ENCODE results near the gene NSUN7. TPM values are rescaled to one million over a fixed set of nuclear protein-coding genes. Genes with fewer than 3 reads are reported as not detected.
A peak's percentile ranks its signal among the peaks of the same experiment; 100 is the strongest.

The NSUN7 gene
- total RNA-seq, 3 donors from 2014 or later (not counting 1 experiment from before 2014, with no cell fraction given), result 0.14 to 0.23 TPM; not detected in 1

DNA sequence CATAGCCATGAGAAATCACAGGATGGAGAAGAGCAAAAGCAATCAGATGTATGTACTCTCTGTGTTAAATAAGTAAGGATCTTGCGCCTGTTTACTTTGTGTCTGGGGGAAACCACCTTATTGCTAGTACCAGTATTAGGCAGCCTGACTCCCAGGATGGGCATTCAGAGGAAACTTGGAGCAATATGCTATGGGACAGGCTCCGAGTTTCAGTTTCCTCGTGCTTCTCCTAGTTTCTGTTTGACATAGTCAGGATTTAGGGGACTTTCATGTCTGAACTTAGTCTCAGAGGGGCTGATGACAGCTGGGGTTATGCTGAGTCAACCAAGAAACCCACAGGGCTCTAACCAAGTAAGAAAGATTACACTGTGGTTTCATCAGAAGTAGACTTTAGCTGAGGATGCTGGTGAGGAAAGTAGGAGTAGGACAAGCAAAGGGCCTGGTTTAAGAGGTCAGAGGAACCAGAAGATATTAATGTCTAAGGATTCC, 13.5 kb downstream of the NSUN7 start:
- peak in 1 of 2 donors; percentile 8 for DNase-seq
- H3K9me3 Mint-ChIP-seq, result no peaks in the 10 kb centered on the region
- TF ChIP-seq, protein P1, sequence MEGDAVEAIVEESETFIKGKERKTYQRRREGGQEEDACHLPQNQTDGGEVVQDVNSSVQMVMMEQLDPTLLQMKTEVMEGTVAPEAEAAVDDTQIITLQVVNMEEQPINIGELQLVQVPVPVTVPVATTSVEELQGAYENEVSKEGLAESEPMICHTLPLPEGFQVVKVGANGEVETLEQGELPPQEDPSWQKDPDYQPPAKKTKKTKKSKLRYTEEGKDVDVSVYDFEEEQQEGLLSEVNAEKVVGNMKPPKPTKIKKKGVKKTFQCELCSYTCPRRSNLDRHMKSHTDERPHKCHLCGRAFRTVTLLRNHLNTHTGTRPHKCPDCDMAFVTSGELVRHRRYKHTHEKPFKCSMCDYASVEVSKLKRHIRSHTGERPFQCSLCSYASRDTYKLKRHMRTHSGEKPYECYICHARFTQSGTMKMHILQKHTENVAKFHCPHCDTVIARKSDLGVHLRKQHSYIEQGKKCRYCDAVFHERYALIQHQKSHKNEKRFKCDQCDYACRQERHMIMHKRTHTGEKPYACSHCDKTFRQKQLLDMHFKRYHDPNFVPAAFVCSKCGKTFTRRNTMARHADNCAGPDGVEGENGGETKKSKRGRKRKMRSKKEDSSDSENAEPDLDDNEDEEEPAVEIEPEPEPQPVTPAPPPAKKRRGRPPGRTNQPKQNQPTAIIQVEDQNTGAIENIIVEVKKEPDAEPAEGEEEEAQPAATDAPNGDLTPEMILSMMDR (IDR thresholded peaks at IDR 0.05), result no peak
- no peaks in the 10 kb centered on the region for H3K36me3 Mint-ChIP-seq
- Histone ChIP-seq H3K4me1 (ENCODE audit: control insufficient read depth, insufficient read depth, low read length) (no peaks in the 10 kb centered on the region), H3K36me3 (ENCODE audit: control insufficient read depth, insufficient read depth, low read length) (no peaks in the 10 kb centered on the region), H3K27ac (ENCODE audit: low read length) (no peak overlapping the region), H3K27me3 (ENCODE audit: control insufficient read depth, insufficient read depth, low read length) (no peaks in the 10 kb centered on the region), H3K4me3 (ENCODE audit: low read length) (no peak overlapping the region), H3K9me3 (ENCODE audit: control insufficient read depth, insufficient read depth, low read length) (no peaks in the 10 kb centered on the region)
- intact Hi-C loops (cut with micrococcal nuclease), result no loop called here
- no peak overlapping the region for H3K27ac Mint-ChIP-seq
- H3K4me3 Mint-ChIP-seq, result no peak overlapping the region
- peak in 2 of 3 donors; percentile 48 to 50 for ATAC-seq
- 21% methylated on average over 3 of the region's 3 CpGs for WGBS (ENCODE audit: insufficient coverage)
- H3K4me1 Mint-ChIP-seq, result peaks cover 0 to 5% of the 10 kb centered on the region in 2 donors
- no peaks in the 10 kb centered on the region for H3K27me3 Mint-ChIP-seq (ENCODE audit: low read depth in 2 of 2)

DNA sequence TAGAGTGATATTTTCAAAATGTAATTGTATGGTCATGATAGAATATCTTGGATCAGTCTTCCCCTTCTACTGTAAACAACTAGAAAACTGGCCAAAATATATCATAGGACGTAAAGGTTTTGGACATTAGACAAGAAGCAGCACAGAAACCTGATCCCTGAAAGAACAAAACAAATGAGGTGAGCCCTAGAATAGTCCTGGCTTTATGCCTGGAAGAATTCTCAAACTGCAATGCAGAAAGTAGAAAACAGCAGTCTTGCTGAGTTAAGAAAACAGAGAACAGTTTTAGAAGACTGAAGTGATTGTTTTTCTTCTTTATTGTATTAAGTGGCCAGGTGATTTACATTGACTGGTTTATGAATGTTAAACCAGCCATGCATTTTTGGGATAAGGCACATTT, 19.5 kb downstream of the NSUN7 start:
- TF ChIP-seq, protein P1 (IDR thresholded peaks at IDR 0.05), result no peak
- no peaks in the 10 kb centered on the region for H3K9me3 ChIP-seq (ENCODE audit: control insufficient read depth, insufficient read depth, low read length)
- H3K27ac Mint-ChIP-seq, result no peak overlapping the region
- intact Hi-C loops (cut with micrococcal nuclease), result no loop called here
- H3K36me3 Mint-ChIP-seq, result no peaks in the 10 kb centered on the region
- 93% methylated on average over 1 of the region's 1 CpG for WGBS (ENCODE audit: insufficient coverage)
- no peak overlapping the region for H3K4me3 Mint-ChIP-seq
- H3K27me3 ChIP-seq (ENCODE audit: control insufficient read depth, insufficient read depth, low read length), result peaks cover 2% of the 10 kb centered on the region
- H3K9me3 Mint-ChIP-seq, result no peaks in the 10 kb centered on the region
- peaks cover 0 to 7% of the 10 kb centered on the region in 2 donors for H3K27me3 Mint-ChIP-seq (ENCODE audit: low read depth in 2 of 2)
- DNase-seq, result no peak
- no peak for ATAC-seq
- H3K4me3 ChIP-seq (ENCODE audit: low read length), result no peak overlapping the region
- H3K4me1 ChIP-seq (ENCODE audit: control insufficient read depth, insufficient read depth, low read length), result no peaks in the 10 kb centered on the region
- no peaks in the 10 kb centered on the region for H3K4me1 Mint-ChIP-seq
- H3K27ac ChIP-seq (ENCODE audit: low read length), result no peak overlapping the region
- no peaks in the 10 kb centered on the region for H3K36me3 ChIP-seq (ENCODE audit: control insufficient read depth, insufficient read depth, low read length)

DNA sequence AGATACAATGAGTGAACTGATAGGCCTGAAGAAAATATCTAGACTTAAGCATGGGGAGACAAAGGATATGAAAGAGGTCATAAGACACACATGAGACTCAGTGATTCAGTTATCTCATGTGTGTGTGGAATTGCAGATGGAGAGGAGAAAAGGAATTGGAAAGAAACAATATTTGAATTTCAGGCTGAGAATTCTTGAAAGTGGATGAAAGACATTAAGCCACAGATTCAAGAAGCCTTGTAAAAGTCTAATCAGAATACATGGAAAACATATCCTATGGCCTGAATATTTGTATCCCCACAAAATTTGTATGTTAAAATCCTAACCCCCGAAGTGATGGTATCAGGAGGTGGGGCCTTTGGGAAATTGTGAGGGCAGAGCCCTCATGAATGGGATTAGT, 28.3 kb downstream of the NSUN7 start:
- H3K4me1 ChIP-seq (ENCODE audit: control insufficient read depth, insufficient read depth, low read length), result no peaks in the 10 kb centered on the region
- H3K9me3 ChIP-seq (ENCODE audit: control insufficient read depth, insufficient read depth, low read length), result no peaks in the 10 kb centered on the region
- no peak for DNase-seq
- no peak overlapping the region for H3K4me3 ChIP-seq (ENCODE audit: low read length)
- H3K36me3 Mint-ChIP-seq, result no peaks in the 10 kb centered on the region
- H3K9me3 Mint-ChIP-seq, result no peaks in the 10 kb centered on the region
- no peaks in the 10 kb centered on the region for H3K27me3 ChIP-seq (ENCODE audit: control insufficient read depth, insufficient read depth, low read length)
- no peak for ATAC-seq
- H3K27me3 Mint-ChIP-seq (ENCODE audit: low read depth in 2 of 2), result peaks cover 0 to 3% of the 10 kb centered on the region in 2 donors
- no peak overlapping the region for H3K4me3 Mint-ChIP-seq
- TF ChIP-seq, protein P1 (IDR thresholded peaks at IDR 0.05), result no peak
- no peaks in the 10 kb centered on the region for H3K4me1 Mint-ChIP-seq
- no peak overlapping the region for H3K27ac Mint-ChIP-seq
- no peaks in the 10 kb centered on the region for H3K36me3 ChIP-seq (ENCODE audit: control insufficient read depth, insufficient read depth, low read length)
- 100% methylated on average over 1 of the region's 1 CpG for WGBS (ENCODE audit: insufficient coverage)
- no peak overlapping the region for H3K27ac ChIP-seq (ENCODE audit: low read length)
- intact Hi-C loops (cut with micrococcal nuclease), result no loop called here

DNA sequence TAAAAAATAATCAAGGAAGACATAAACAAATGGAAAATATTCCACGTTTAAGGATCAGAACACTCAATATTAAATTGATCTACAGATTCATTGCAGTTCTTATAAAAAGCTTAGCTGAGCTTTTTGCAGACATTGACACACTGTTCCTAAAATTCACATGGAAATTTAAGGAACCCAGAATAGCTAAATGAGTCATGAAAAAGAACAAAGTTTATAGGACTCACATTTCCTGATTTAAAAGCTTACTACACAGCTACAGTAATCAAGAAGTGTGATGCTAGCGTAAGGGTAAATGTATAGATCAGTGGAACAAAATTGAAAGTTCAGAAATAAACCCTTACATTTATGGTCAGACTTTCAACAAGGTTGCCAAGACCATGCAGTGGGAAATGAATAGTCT, 33.1 kb downstream of the NSUN7 start:
- no peaks in the 10 kb centered on the region for H3K4me1 ChIP-seq (ENCODE audit: control insufficient read depth, insufficient read depth, low read length)
- intact Hi-C loops (cut with micrococcal nuclease), result no loop called here
- no peaks in the 10 kb centered on the region for H3K36me3 ChIP-seq (ENCODE audit: control insufficient read depth, insufficient read depth, low read length)
- no peak for DNase-seq
- H3K4me3 Mint-ChIP-seq, result no peak overlapping the region
- WGBS (ENCODE audit: insufficient coverage), result 71% methylated on average over 1 of the region's 2 CpGs
- H3K27me3 Mint-ChIP-seq (ENCODE audit: low read depth in 2 of 2), result no peaks in the 10 kb centered on the region
- no peaks in the 10 kb centered on the region for H3K9me3 Mint-ChIP-seq
- no peaks in the 10 kb centered on the region for H3K9me3 ChIP-seq (ENCODE audit: control insufficient read depth, insufficient read depth, low read length)
- ATAC-seq, result no peak
- TF ChIP-seq, protein P1 (IDR thresholded peaks at IDR 0.05), result no peak
- no peak overlapping the region for H3K27ac ChIP-seq (ENCODE audit: low read length)
- H3K36me3 Mint-ChIP-seq, result no peaks in the 10 kb centered on the region
- H3K4me3 ChIP-seq (ENCODE audit: low read length), result no peak overlapping the region
- H3K27ac Mint-ChIP-seq, result no peak overlapping the region
- H3K27me3 ChIP-seq (ENCODE audit: control insufficient read depth, insufficient read depth, low read length), result no peaks in the 10 kb centered on the region
- no peaks in the 10 kb centered on the region for H3K4me1 Mint-ChIP-seq
